Stimulated activated CD4-positive, alpha-beta T cell treated with anti-CD3 and anti-CD28 coated beads, Interleukin-2, amount 100 ng/mL, for 48 hours (primary cell): ENCODE data around the gene LY6G5B.

ENCODE experiments used
- DNase-seq, 2 donors: peaks; one replicate each; pipeline ENCODE4 v3.0.0-alpha.2; 2020

The LY6G5B gene

DNA sequence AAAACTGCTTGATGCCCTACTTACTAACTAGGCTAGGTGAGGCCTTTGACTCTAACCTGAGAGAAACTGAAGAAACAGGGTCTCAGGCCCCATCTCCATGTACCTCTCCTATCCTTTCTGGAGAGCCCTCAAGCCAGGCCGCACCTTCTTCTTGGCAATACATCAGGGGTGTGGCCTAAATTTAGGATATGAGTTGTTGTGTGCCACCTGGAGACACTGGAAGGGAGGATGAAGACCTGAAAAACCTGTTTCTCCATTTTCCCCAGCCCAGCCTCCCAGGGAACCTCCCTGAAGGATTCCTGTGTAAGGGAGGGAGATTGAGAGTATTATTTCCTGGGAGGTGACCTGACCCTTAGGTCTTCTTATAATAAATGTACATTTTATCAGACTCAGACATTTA lies 48.5 kb downstream of the LY6G5B start:
- DNase-seq = no peak

DNA sequence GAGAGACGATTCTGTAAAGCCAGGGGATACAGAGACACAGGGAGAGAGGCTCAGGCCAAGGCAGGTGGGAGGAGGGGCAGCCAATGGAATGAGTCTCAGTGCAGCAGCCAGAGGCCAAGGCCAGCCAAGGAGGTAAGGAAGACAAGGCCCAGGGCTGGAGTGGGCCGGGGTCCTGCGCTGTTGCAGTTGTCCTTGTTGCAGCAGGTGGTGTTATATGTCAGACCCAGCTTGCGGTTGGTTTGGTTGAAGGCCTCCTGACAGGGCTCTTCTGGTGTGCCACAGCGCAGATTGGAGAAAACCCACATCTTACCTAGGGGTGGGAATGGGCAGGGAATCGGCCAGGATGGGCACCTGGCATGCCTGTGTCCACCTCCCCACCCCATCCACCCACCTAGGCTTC lies 49.2 kb downstream of the LY6G5B start:
- no peak for DNase-seq

DNA sequence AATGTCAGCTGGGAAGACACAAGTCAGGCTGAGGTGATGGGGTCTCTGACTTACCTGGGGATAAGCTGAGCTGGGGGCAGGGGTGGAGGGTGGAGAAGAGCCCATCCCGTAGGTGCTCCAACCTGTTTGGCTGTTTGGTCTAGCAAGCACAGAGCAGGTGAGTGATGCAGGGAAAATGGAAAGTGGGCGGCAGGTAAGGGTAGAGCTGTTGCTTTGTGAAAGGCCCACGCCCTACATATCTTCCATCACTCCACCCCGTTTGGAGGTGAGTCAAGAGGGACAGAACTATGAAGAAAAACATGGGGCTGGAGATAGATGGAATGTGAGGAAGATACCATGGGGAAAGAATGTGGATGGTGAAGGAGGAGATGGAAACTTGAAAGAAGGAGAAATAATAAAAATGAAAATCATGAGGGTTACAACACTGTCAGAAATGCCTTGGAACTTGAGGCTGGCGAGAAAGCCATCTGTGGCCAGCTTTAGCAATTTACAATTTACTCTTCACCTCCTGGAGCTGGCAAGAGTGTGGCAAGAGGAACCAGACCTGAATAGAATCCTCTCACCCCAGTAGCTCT lies 50.5 kb downstream of the LY6G5B start:
- DNase-seq = no peak

DNA sequence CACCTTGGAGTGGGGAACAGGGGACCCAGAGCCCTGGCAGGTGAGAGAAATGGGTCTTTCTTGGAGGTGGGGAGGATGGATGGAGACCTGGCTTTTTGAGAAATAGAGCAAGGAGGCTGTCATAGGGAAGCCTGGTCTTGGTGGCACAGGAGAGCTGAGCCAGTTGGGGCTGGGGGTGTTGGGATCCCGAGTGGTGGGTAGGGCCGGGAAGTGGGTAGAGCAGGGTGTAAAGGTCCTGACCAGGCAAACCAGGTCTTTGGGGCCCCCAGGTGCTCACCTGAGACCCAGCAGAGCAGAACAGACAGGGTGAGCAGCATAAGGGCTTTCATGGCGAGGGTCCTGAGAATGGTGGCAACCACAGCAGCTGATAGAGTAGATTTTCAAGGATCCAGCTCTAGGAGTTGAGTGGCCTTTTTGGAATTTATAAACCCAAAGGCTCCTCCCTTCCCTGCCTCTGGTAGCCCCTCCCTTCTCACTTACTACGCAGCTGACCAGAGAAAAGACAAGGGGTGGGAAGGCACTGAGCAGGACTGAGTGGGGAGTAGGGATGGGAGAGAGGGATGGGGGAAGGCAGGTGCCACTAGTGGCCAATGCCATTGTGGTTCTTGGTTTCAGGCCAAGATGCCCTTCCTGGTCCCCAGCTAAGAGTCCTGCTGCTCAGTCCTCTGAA lies 51.7 kb downstream of the LY6G5B start, which contains the start of gene LY6G6C:
Gene LY6G6C, minus strand, starts transcription at position 396 of the 670 bp plus-strand sequence. Its CDS starts 67 bp downstream, at position 329.
- no peak for DNase-seq

DNA sequence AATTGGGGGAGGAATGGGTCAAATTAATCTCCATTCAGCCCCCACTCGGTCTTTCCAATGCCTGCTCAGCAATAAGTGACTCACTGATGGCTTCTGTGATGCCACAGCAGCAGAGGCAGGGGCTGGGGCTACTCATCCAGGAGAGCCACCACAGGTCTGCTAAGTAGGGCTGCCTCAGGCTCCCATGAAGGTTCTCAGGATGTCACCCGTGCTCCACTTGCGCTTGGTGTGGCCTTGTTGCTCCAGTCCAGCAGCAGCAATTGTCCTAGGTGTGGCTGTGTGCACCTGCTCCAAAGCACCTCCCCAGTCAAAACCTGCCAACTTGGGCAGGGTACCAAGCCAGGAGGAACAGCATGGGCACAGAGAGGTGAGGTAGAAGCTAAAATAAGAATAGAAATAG lies 52.4 kb downstream of the LY6G5B start:
- no peak for DNase-seq
